ENCODE measurements around the gene BANP. TPM values are rescaled to one million over a fixed set of nuclear protein-coding genes. Genes with fewer than 3 reads are reported as not detected.

Gene BANP
- total and polyA plus RNA-seq, 2 of the 8 experiments (the other 6 are each of a cell fraction or from before 2014, with no cell fraction given), result 25.8 to 39.8 TPM

- no peak for TF ChIP-seq CHD7 (IDR thresholded peaks at IDR 0.05; ENCODE audit: insufficient replicate concordance, low read length)
- no peak for TF ChIP-seq E2F6 (IDR thresholded peaks at IDR 0.05)
These were observed 5.7 kb upstream of the BANP start (continued) for GRCh38 chr16:87945351-87946042.
